Ascending aorta (tissue), 2 donors: ENCODE data around the gene CHAF1A. TPM values are rescaled to one million over a fixed set of nuclear protein-coding genes. Genes with fewer than 3 reads are reported as not detected.

Experiments
- DNase-seq, 2 donors: peaks; one replicate each; pipeline ENCODE4 v3.0.0-alpha.2; 2019; ENCODE audit warnings: low spot score in 2 of 2
- H3K27ac ChIP-seq, 2 donors: fragments of 200-600 bp; sonication (generic); one replicate each; pipeline ENCODE4 v1.5.1; 2016 to 2017; ENCODE audit warnings: mild to moderate bottlenecking in 1 of 2
- H3K27me3 ChIP-seq: fragments of 200-600 bp; sonication (generic); one replicate; pipeline ENCODE4 v1.5.1; 2017
- H3K36me3 ChIP-seq, 2 donors: fragments of 200-600 bp; sonication (generic); one replicate each; pipeline ENCODE4 v1.5.1; 2016
- H3K4me1 ChIP-seq, 2 donors: fragments of 200-600 bp; sonication (generic); one replicate each; pipeline ENCODE4 v1.5.1; 2016 to 2017; ENCODE audit warnings: mild to moderate bottlenecking in 1 of 2
- H3K4me3 ChIP-seq, 2 donors: fragments of 200-600 bp; sonication (generic); one replicate each; pipeline ENCODE4 v1.5.1; 2016 to 2017; ENCODE audit warnings: mild to moderate bottlenecking in 1 of 2
- H3K9me3 ChIP-seq, 2 donors: fragments of 200-600 bp; sonication (generic); one replicate each; pipeline ENCODE4 v1.5.1; 2016
- CTCF ChIP-seq, 3 experiments: fragments of 200-600 bp in 2 of 3; fragments of 450-650 bp in 1 of 3; sonication (generic) in 2 of 3; IDR thresholded peaks; one replicate each; pipeline ENCODE4 v1.5.1; 2016 to 2019; ENCODE audit warnings: antibody characterized with exemption in 3 of 3, mild to moderate bottlenecking in 1 of 3, moderate library complexity in 1 of 3
- intact Hi-C: fragments of 100-400 bp; cut with DNase I; formaldehyde crosslinking; loops from one replicate; pipeline ENCODE4 v1.15.1; 2023
- total RNA-seq: library from RNA; depleted of rRNA; stranded (reverse); fragments of >200 nt; gene quantifications from one replicate; pipeline ENCODE4 v1.1.0, GENCODE V29; 2016

The CHAF1A gene
- total RNA-seq, 1 donor from 2014 or later = 0.85 TPM

GRCh38 chr19:4357095-4357797 is 45.2 kb upstream of the CHAF1A start:
- no peaks in the 10 kb centered on the region for H3K9me3 ChIP-seq
- H3K27me3 ChIP-seq = no peaks in the 10 kb centered on the region
- H3K4me3 ChIP-seq = no peak overlapping the region
- H3K27ac ChIP-seq = no peak overlapping the region
- H3K4me1 ChIP-seq = no peaks in the 10 kb centered on the region
- no peak for DNase-seq
- no peak for TF ChIP-seq CTCF (IDR thresholded peaks at IDR 0.05)
- peaks cover 32 to 40% of the 10 kb centered on the region in 2 donors for H3K36me3 ChIP-seq
- intact Hi-C loops = no loop called here

- peaks cover 39 to 47% of the 10 kb centered on the region in 2 donors for H3K36me3 ChIP-seq
- H3K9me3 ChIP-seq = no peaks in the 10 kb centered on the region
- no peak for TF ChIP-seq CTCF (IDR thresholded peaks at IDR 0.05)
- no peaks in the 10 kb centered on the region for H3K27me3 ChIP-seq
- no peak overlapping the region for H3K4me3 ChIP-seq
- DNase-seq = no peak
- no peak overlapping the region for H3K27ac ChIP-seq
- intact Hi-C loops = no loop called here
- H3K4me1 ChIP-seq = no peaks in the 10 kb centered on the region
Measured at GRCh38 chr19:4357921-4358326, 44.5 kb upstream of the CHAF1A start.

GRCh38 chr19:4358709-4359626 is 43.5 kb upstream of the CHAF1A start:
- H3K4me1 ChIP-seq = no peaks in the 10 kb centered on the region
- H3K36me3 ChIP-seq = peaks cover 49 to 58% of the 10 kb centered on the region in 2 donors
- no peaks in the 10 kb centered on the region for H3K27me3 ChIP-seq
- intact Hi-C loops = no loop called here
- H3K27ac ChIP-seq = no peak overlapping the region
- no peaks in the 10 kb centered on the region for H3K9me3 ChIP-seq
- H3K4me3 ChIP-seq = no peak overlapping the region
- no peak for DNase-seq
- TF ChIP-seq CTCF (IDR thresholded peaks at IDR 0.05) = no peak

GRCh38 chr19:4359627-4360000 is 42.8 kb upstream of the CHAF1A start:
- Histone ChIP-seq H3K27me3 (no peaks in the 10 kb centered on the region), H3K36me3 (peaks cover 51 to 64% of the 10 kb centered on the region in 2 donors), H3K4me3 (no peak overlapping the region), H3K4me1 (no peaks in the 10 kb centered on the region), H3K27ac (no peak overlapping the region), H3K9me3 (no peaks in the 10 kb centered on the region)
- TF ChIP-seq CTCF (IDR thresholded peaks at IDR 0.05) = no peak
- intact Hi-C loops = no loop called here
- no peak for DNase-seq

- no peak overlapping the region for H3K27ac ChIP-seq
- H3K4me1 ChIP-seq = no peaks in the 10 kb centered on the region
- H3K36me3 ChIP-seq = peaks cover 54 to 66% of the 10 kb centered on the region in 2 donors
- H3K9me3 ChIP-seq = no peaks in the 10 kb centered on the region
- intact Hi-C loops = no loop called here
- H3K4me3 ChIP-seq = no peak overlapping the region
- TF ChIP-seq CTCF (IDR thresholded peaks at IDR 0.05) = no peak
- H3K27me3 ChIP-seq = no peaks in the 10 kb centered on the region
- DNase-seq = no peak
Measured at GRCh38 chr19:4360081-4360569, 42.3 kb upstream of the CHAF1A start.
